ENCODE measurements around the gene PANX3. TPM values are rescaled to one million over a fixed set of nuclear protein-coding genes. Genes with fewer than 3 reads are reported as not detected.

The PANX3 gene
- total RNA-seq, 2 experiments from 2014 or later, result not detected

GRCh38 chr11:124625504-124626168, 14.4 kb downstream of the PANX3 start:
- DNase-seq, result no peak
- Mint-ChIP-seq H3K4me3 (no peak overlapping the region), H3K27me3 (peaks cover 4% of the 10 kb centered on the region), H3K4me1 (peaks cover 35% of the 10 kb centered on the region), H3K27ac (no peak overlapping the region), H3K36me3 (ENCODE audit: low read depth) (peaks cover 44% of the 10 kb centered on the region), H3K9me3 (no peaks in the 10 kb centered on the region)
- ChIA-PET CTCF (interaction anchor here (1.4 to 1.5 kb wide), 2 partner anchors 8 to 240 kb away, joined by 3 to 4 read pairs; no protein-coding TSS in a partner anchor), POLR2A (no interaction called here)

GRCh38 chr11:124627546-124627945, 16.3 kb downstream of the PANX3 start:
- CTCF ChIA-PET, result interaction anchor here (0.7 to 0.8 kb wide), 2 partner anchors 115 to 766 kb away, joined by 3 to 4 read pairs; no protein-coding TSS in a partner anchor
- no peak for DNase-seq
- Mint-ChIP-seq H3K27me3 (no peaks in the 10 kb centered on the region), H3K4me3 (no peak overlapping the region), H3K4me1 (peaks cover 30% of the 10 kb centered on the region), H3K27ac (no peak overlapping the region), H3K36me3 (ENCODE audit: low read depth) (peaks cover 62% of the 10 kb centered on the region), H3K9me3 (no peaks in the 10 kb centered on the region)
- POLR2A ChIA-PET, result no interaction called here

GRCh38 chr11:124629961-124630360, 18.7 kb downstream of the PANX3 start:
- POLR2A ChIA-PET, result interaction anchor here (1.1 kb wide), 1 partner anchor 895 kb away, joined by 3 read pairs; no protein-coding TSS in a partner anchor

GRCh38 chr11:124633355-124633754, 22.1 kb downstream of the PANX3 start:
- H3K4me3 Mint-ChIP-seq, result no peak overlapping the region
- ChIA-PET CTCF (interaction anchor here (0.7 to 1.5 kb wide), 4 partner anchors 9 to 201 kb away, joined by 3 to 4 read pairs (median 3); no protein-coding TSS in a partner anchor), POLR2A (interaction anchor here (1.5 kb wide), 1 partner anchor 10 kb away, joined by 4 read pairs; the partner anchor contains the start of gene TBRG1)
- H3K27me3 Mint-ChIP-seq, result no peaks in the 10 kb centered on the region
- DNase-seq, result no peak
- H3K9me3 Mint-ChIP-seq, result no peaks in the 10 kb centered on the region
- H3K4me1 Mint-ChIP-seq, result peaks cover 2% of the 10 kb centered on the region
- H3K36me3 Mint-ChIP-seq (ENCODE audit: low read depth), result peaks cover 64% of the 10 kb centered on the region
- no peak overlapping the region for H3K27ac Mint-ChIP-seq

More at GRCh38 chr11:124629961-124630360, 18.7 kb downstream of the PANX3 start:
- no peak overlapping the region for H3K4me3 Mint-ChIP-seq
- no peaks in the 10 kb centered on the region for H3K27me3 Mint-ChIP-seq
- peaks cover 15% of the 10 kb centered on the region for H3K4me1 Mint-ChIP-seq
- no peaks in the 10 kb centered on the region for H3K9me3 Mint-ChIP-seq
- no peak overlapping the region for H3K27ac Mint-ChIP-seq
- no peak for DNase-seq
- H3K36me3 Mint-ChIP-seq (ENCODE audit: low read depth), result peaks cover 72% of the 10 kb centered on the region
- CTCF ChIA-PET, result interaction anchor here (0.6 kb wide), 1 partner anchor 247 kb away, joined by 3 read pairs; no protein-coding TSS in a partner anchor

GRCh38 chr11:124635932-124636331, 24.7 kb downstream of the PANX3 start:
- no peak for DNase-seq
- POLR2A ChIA-PET, result no interaction called here
- H3K27ac Mint-ChIP-seq, result no peak overlapping the region
- H3K9me3 Mint-ChIP-seq, result no peaks in the 10 kb centered on the region
- no peak overlapping the region for H3K4me3 Mint-ChIP-seq
- CTCF ChIA-PET, result no interaction called here
- no peaks in the 10 kb centered on the region for H3K4me1 Mint-ChIP-seq
- H3K27me3 Mint-ChIP-seq, result no peaks in the 10 kb centered on the region
- peaks cover 51% of the 10 kb centered on the region for H3K36me3 Mint-ChIP-seq (ENCODE audit: low read depth)

- Mint-ChIP-seq H3K4me3 (no peak overlapping the region), H3K36me3 (ENCODE audit: low read depth) (peaks cover 26% of the 10 kb centered on the region), H3K27ac (no peak overlapping the region), H3K4me1 (no peaks in the 10 kb centered on the region), H3K27me3 (no peaks in the 10 kb centered on the region), H3K9me3 (no peaks in the 10 kb centered on the region)
- POLR2A ChIA-PET, result interaction anchor here (1.7 kb wide), 1 partner anchor 163 kb away, joined by 5 read pairs; no protein-coding TSS in a partner anchor
- CTCF ChIA-PET, result interaction anchor here (0.6 to 1.5 kb wide), 3 partner anchors 25 to 123 kb away, joined by 3 to 4 read pairs (median 3); partner anchors contain the start of genes SIAE and SPA17
- DNase-seq, result no peak
Measured at GRCh38 chr11:124638500-124638899, 27.3 kb downstream of the PANX3 start.

- H3K4me1 Mint-ChIP-seq, result no peaks in the 10 kb centered on the region
- peaks cover 25% of the 10 kb centered on the region for H3K36me3 Mint-ChIP-seq (ENCODE audit: low read depth)
- no peaks in the 10 kb centered on the region for H3K27me3 Mint-ChIP-seq
- H3K9me3 Mint-ChIP-seq, result no peaks in the 10 kb centered on the region
- ChIA-PET POLR2A (interaction anchor here (1.1 to 1.7 kb wide), 2 partner anchors 107 to 162 kb away, joined by 3 to 5 read pairs; no protein-coding TSS in a partner anchor), CTCF (interaction anchor here (1.2 to 1.5 kb wide), 2 partner anchors 34 to 197 kb away, joined by 3 read pairs; partner anchors contain the start of genes SIAE and SPA17)
- no peak for DNase-seq
- no peak overlapping the region for H3K4me3 Mint-ChIP-seq
- no peak overlapping the region for H3K27ac Mint-ChIP-seq
Measured at GRCh38 chr11:124639186-124639585, 28.0 kb downstream of the PANX3 start.

- Mint-ChIP-seq H3K27ac (no peak overlapping the region), H3K27me3 (no peaks in the 10 kb centered on the region), H3K4me3 (no peak overlapping the region), H3K9me3 (no peaks in the 10 kb centered on the region), H3K36me3 (ENCODE audit: low read depth) (peaks cover 20% of the 10 kb centered on the region), H3K4me1 (no peaks in the 10 kb centered on the region)
- DNase-seq, result no peak
- CTCF ChIA-PET, result interaction anchor here (1.1 to 5.2 kb wide), 4 partner anchors 28 to 197 kb away, joined by 3 to 30 read pairs (median 6); no protein-coding TSS in a partner anchor
- POLR2A ChIA-PET, result interaction anchor here (1.1 to 1.2 kb wide), 2 partner anchors 9 to 106 kb away, joined by 3 to 4 read pairs; no protein-coding TSS in a partner anchor
Measured at GRCh38 chr11:124640666-124641065, 29.4 kb downstream of the PANX3 start.

- peaks cover 9% of the 10 kb centered on the region for H3K36me3 Mint-ChIP-seq (ENCODE audit: low read depth)
- H3K4me1 Mint-ChIP-seq, result no peaks in the 10 kb centered on the region
- H3K27ac Mint-ChIP-seq, result no peak overlapping the region
- H3K27me3 Mint-ChIP-seq, result no peaks in the 10 kb centered on the region
- H3K4me3 Mint-ChIP-seq, result no peak overlapping the region
- ChIA-PET CTCF (interaction anchor here (0.5 to 5.2 kb wide), 3 partner anchors 12 to 912 kb away, joined by 3 to 30 read pairs (median 4); no protein-coding TSS in a partner anchor), POLR2A (interaction anchor here (2.1 kb wide), 1 partner anchor 20 kb away, joined by 5 read pairs; the partner anchor contains the start of gene TBRG1)
- DNase-seq, result no peak
- no peaks in the 10 kb centered on the region for H3K9me3 Mint-ChIP-seq
Measured at GRCh38 chr11:124642628-124643027, 31.4 kb downstream of the PANX3 start.

GRCh38 chr11:124643042-124643604, 31.9 kb downstream of the PANX3 start:
- H3K4me1 Mint-ChIP-seq, result no peaks in the 10 kb centered on the region
- no peak overlapping the region for H3K27ac Mint-ChIP-seq
- H3K27me3 Mint-ChIP-seq, result no peaks in the 10 kb centered on the region
- ChIA-PET POLR2A (interaction anchor here (2.1 kb wide), 1 partner anchor 20 kb away, joined by 5 read pairs; the partner anchor contains the start of gene TBRG1), CTCF (interaction anchor here (1.1 to 5.2 kb wide), 5 partner anchors 12 to 233 kb away, joined by 3 to 30 read pairs (median 4); no protein-coding TSS in a partner anchor)
- no peaks in the 10 kb centered on the region for H3K9me3 Mint-ChIP-seq
- DNase-seq, result no peak
- H3K4me3 Mint-ChIP-seq, result no peak overlapping the region
- peaks cover 6% of the 10 kb centered on the region for H3K36me3 Mint-ChIP-seq (ENCODE audit: low read depth)

GRCh38 chr11:124643605-124644425, 32.6 kb downstream of the PANX3 start:
- ChIA-PET CTCF (interaction anchor here (0.6 to 5.2 kb wide), 15 partner anchors 13 to 233 kb away, joined by 3 to 30 read pairs (median 4); partner anchors contain the start of gene ESAM), POLR2A (interaction anchor here (2.1 kb wide), 1 partner anchor 21 kb away, joined by 5 read pairs; the partner anchor contains the start of gene TBRG1)
- H3K4me1 Mint-ChIP-seq, result no peaks in the 10 kb centered on the region
- no peak overlapping the region for H3K4me3 Mint-ChIP-seq
- H3K27me3 Mint-ChIP-seq, result no peaks in the 10 kb centered on the region
- no peaks in the 10 kb centered on the region for H3K9me3 Mint-ChIP-seq
- DNase-seq, result no peak
- no peaks in the 10 kb centered on the region for H3K36me3 Mint-ChIP-seq (ENCODE audit: low read depth)
- no peak overlapping the region for H3K27ac Mint-ChIP-seq
